Skin epidermis (tissue), 12 donors: ENCODE data around the gene NOXA1.
A peak's percentile ranks its signal among the peaks of the same experiment; 100 is the strongest.
"Not testable (repeated sequence)": the region's sequence is repeated elsewhere in the genome, so short reads cannot be mapped to it uniquely, and the experiment has no call there.

Source experiments
- H3K27ac ChIP-seq, 21 experiments: fragments of 200-600 bp; sonication (generic) in 11 of 21; one replicate each; pipeline ENCODE4 v1.5.0; 2020; ENCODE audit warnings: mild to moderate bottlenecking in 3 of 21, inconsistent platforms in 2 of 21, moderate library complexity in 2 of 21
- H3K4me3 ChIP-seq, 7 experiments: fragments of 200-600 bp; sonication (generic) in 2 of 7; one replicate each; pipeline ENCODE4 v1.5.0; 2020; ENCODE audit warnings: inconsistent platforms in 2 of 7, mild to moderate bottlenecking in 2 of 7, moderate library complexity in 1 of 7

The NOXA1 gene

GRCh38 chr9:137449931-137450538 lies 26.8 kb downstream of the NOXA1 start:
- H3K27ac ChIP-seq: no peak overlapping the region
- no peak overlapping the region for H3K4me3 ChIP-seq

GRCh38 chr9:137450539-137451222 lies 27.5 kb downstream of the NOXA1 start:
- H3K4me3 ChIP-seq, H3K27ac ChIP-seq: not testable (repeated sequence)

- not testable (repeated sequence) for H3K4me3 ChIP-seq, H3K27ac ChIP-seq
Observed at GRCh38 chr9:137451264-137452005, 28.2 kb downstream of the NOXA1 start.

- Histone ChIP-seq H3K27ac (no peak overlapping the region), H3K4me3 (no peak overlapping the region)
Observed at GRCh38 chr9:137452006-137452760, 29.0 kb downstream of the NOXA1 start.

- peak overlapping the region in 6 of 7 experiments; percentile 14 to 32 (median 20) for H3K4me3 ChIP-seq
- H3K27ac ChIP-seq: peak overlapping the region in 3 of 21 experiments; percentile 6 to 26 (median 18)
Observed at GRCh38 chr9:137452761-137453642, 29.8 kb downstream of the NOXA1 start.

- Histone ChIP-seq H3K27ac (peak overlapping the region in 3 of 21 experiments; percentile 6 to 26 (median 18)), H3K4me3 (peak overlapping the region in 6 of 7 experiments; percentile 14 to 32 (median 20))
Observed at GRCh38 chr9:137453643-137454081, 30.5 kb downstream of the NOXA1 start.

- peak overlapping the region; percentile 32 to 51 (median 35) for H3K4me3 ChIP-seq
- peak overlapping the region in 20 of 21 experiments; percentile 20 to 87 (median 72) for H3K27ac ChIP-seq
Observed at GRCh38 chr9:137454145-137454596, 31.0 kb downstream of the NOXA1 start.

GRCh38 chr9:137454597-137455358 lies 31.6 kb downstream of the NOXA1 start:
- H3K27ac ChIP-seq: peak overlapping the region in 20 of 21 experiments; percentile 20 to 87 (median 72)

GRCh38 chr9:137455359-137455991 lies 32.3 kb downstream of the NOXA1 start:
- Histone ChIP-seq H3K27ac (peak overlapping the region in 3 of 21 experiments; percentile 6 to 79 (median 55)), H3K4me3 (no peak overlapping the region)

More at GRCh38 chr9:137454597-137455358, 31.6 kb downstream of the NOXA1 start:
- peak overlapping the region; percentile 32 to 51 (median 35) for H3K4me3 ChIP-seq

GRCh38 chr9:137456061-137456863 lies 33.1 kb downstream of the NOXA1 start:
- H3K27ac ChIP-seq: peak overlapping the region in 2 of 21 experiments; percentile 6 to 20

GRCh38 chr9:137456864-137457405 lies 33.7 kb downstream of the NOXA1 start:
- Histone ChIP-seq H3K27ac (no peak overlapping the region), H3K4me3 (no peak overlapping the region)

More at GRCh38 chr9:137456061-137456863, 33.1 kb downstream of the NOXA1 start:
- no peak overlapping the region for H3K4me3 ChIP-seq

- H3K27ac ChIP-seq: peak overlapping the region in 5 of 21 experiments; percentile 81 to 95 (median 85)
- H3K4me3 ChIP-seq: peak overlapping the region in 4 of 7 experiments; percentile 54 to 71 (median 66)
Observed at GRCh38 chr9:137457406-137458193, 34.4 kb downstream of the NOXA1 start.

GRCh38 chr9:137458194-137459151 lies 35.3 kb downstream of the NOXA1 start:
- Histone ChIP-seq H3K4me3 (peak overlapping the region; percentile 54 to 75 (median 69)), H3K27ac (peak overlapping the region in 18 of 21 experiments; percentile 23 to 95 (median 82))

GRCh38 chr9:137459152-137459600 lies 36.0 kb downstream of the NOXA1 start, which contains the start of gene NSMF:
NSMF (minus strand) TSS chr9:137459334; CDS start chr9:137459102, 232 bp downstream.
- peak within 1 kb of the TSS; percentile 54 to 75 (median 69) for H3K4me3 ChIP-seq
- H3K27ac ChIP-seq: peak within 1 kb of the TSS; percentile 44 to 95 (median 79)
